ENCODE data around the gene RPS3.

Gene RPS3

DNA sequence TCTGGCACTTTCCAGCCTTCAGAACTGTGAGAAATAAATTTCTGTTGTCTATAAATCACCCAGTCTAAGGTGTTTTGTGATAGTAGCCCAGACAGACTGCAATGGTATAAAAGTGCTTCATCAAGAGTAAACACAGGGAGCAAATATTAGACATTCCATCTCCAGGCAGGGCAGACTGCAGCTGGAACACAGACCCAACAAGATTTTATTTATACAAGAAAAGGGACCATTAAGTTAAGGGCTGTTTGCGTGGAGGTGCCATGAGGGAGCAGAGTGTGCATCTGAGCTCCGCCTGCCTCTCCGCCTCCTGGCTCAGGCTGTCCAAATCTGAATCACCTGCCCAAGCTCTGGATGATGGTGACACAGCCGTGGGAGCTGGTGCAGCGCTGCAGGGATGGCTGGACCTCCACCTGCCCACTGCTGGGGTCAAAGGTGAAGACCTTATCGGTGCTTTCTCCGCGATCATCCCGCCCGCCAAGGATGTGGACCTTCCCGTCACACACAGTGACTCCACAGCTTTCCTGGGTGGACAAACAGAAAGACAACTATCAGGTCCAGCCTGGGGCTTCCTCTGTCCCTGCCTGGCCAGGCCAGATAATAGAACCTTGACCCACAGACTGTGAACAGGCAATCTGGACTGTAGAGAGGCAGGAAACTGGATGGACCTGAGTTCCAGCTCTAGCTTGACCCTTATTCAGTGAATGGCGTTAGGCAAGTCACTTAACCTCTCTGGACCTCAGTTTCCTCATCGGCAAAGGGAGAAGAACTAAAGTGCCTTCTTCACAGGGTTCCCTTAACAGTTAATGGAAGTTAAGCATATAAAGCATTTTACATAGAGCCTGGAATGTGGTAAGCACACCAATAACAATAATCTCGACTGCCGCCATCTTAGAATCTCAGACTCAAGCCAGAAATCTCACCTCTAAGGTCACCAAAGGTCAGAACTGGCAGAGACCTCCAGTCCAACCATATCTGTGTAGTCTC lies 23.2 kb downstream of the RPS3 start:
- Histone ChIP-seq H3K18ac (ENCODE audit: low read length) (no peak overlapping the region), H3K27ac (ENCODE audit: low read depth, low read length) (no peak overlapping the region), H3K23ac (ENCODE audit: low read length) (no peak overlapping the region), H3K4me2 (ENCODE audit: low read length) (no peak overlapping the region), H2BK120ac (ENCODE audit: low read depth, low read length) (no peak overlapping the region), H3K56ac (ENCODE audit: low read length) (no peak overlapping the region), H3K27me3 (ENCODE audit: insufficient read depth, low read length, poor library complexity) (no peaks in the 10 kb centered on the region), H2AK5ac (ENCODE audit: low read length) (no peak overlapping the region), H2BK15ac (replicated peaks; ENCODE audit: low read depth) (no peak overlapping the region), H3K9ac (ENCODE audit: low read length) (no peak overlapping the region), H3K36me3 (ENCODE audit: control insufficient read depth, insufficient read depth, low read length) (no peaks in the 10 kb centered on the region), H3K79me2 (ENCODE audit: control insufficient read depth, insufficient read depth, low read length) (no peaks in the 10 kb centered on the region), H3K4ac (ENCODE audit: low read depth, low read length) (no peak overlapping the region), H3K79me1 (ENCODE audit: low read length) (no peaks in the 10 kb centered on the region), H2BK5ac (ENCODE audit: low read length) (no peak overlapping the region), H3K4me3 (ENCODE audit: low read length) (no peak overlapping the region), H4K8ac (ENCODE audit: low read depth, low read length) (no peak overlapping the region), H4K5ac (ENCODE audit: low read length) (no peak overlapping the region), H3K4me1 (ENCODE audit: control insufficient read depth, low read depth, low read length) (peaks cover 2% of the 10 kb centered on the region)
- no peak for DNase-seq
- WGBS (ENCODE audit: extremely low coverage, insufficient coverage, low lambda C conversion rate) = no CpG with 5 or more reads among the region's 15 CpGs

DNA sequence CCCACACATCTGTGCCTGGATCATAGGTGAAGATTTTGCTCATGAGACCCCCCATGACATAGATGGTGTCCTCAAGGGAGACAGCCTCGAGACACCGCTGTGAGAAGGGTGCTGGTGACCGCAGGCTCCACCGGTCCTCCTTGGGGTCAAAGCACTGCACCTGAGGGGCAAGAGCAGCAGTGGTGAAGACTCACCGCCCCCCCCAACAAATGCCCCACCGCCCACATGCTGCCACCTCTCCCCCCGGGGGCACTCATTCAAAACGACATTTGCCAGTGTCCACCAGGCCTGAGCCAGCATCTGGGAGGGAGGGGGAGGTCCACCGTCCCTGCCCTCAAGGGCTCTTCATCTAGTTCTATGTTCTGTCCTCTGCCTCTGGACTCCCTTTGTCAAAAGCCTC lies 24.4 kb downstream of the RPS3 start:
- no peak overlapping the region for H2BK5ac ChIP-seq (ENCODE audit: low read length)
- DNase-seq = no peak
- H2AK5ac ChIP-seq (ENCODE audit: low read length) = no peak overlapping the region
- peaks cover 2% of the 10 kb centered on the region for H3K4me1 ChIP-seq (ENCODE audit: control insufficient read depth, low read depth, low read length)
- H3K23ac ChIP-seq (ENCODE audit: low read length) = no peak overlapping the region
- no peak overlapping the region for H3K9ac ChIP-seq (ENCODE audit: low read length)
- no peak overlapping the region for H2BK15ac ChIP-seq (replicated peaks; ENCODE audit: low read depth)
- H4K8ac ChIP-seq (ENCODE audit: low read depth, low read length) = no peak overlapping the region
- no peaks in the 10 kb centered on the region for H3K36me3 ChIP-seq (ENCODE audit: control insufficient read depth, insufficient read depth, low read length)
- H3K56ac ChIP-seq (ENCODE audit: low read length) = no peak overlapping the region
- H3K18ac ChIP-seq (ENCODE audit: low read length) = no peak overlapping the region
- H3K4me3 ChIP-seq (ENCODE audit: low read length) = no peak overlapping the region
- H2BK120ac ChIP-seq (ENCODE audit: low read depth, low read length) = no peak overlapping the region
- peaks cover under 1% of the 10 kb centered on the region for H3K27me3 ChIP-seq (ENCODE audit: insufficient read depth, low read length, poor library complexity)
- no CpG with 5 or more reads among the region's 9 CpGs for WGBS (ENCODE audit: extremely low coverage, insufficient coverage, low lambda C conversion rate)
- no peak overlapping the region for H3K4me2 ChIP-seq (ENCODE audit: low read length)
- H3K79me2 ChIP-seq (ENCODE audit: control insufficient read depth, insufficient read depth, low read length) = no peaks in the 10 kb centered on the region
- H3K79me1 ChIP-seq (ENCODE audit: low read length) = no peaks in the 10 kb centered on the region
- no peak overlapping the region for H3K27ac ChIP-seq (ENCODE audit: low read depth, low read length)
- no peak overlapping the region for H3K4ac ChIP-seq (ENCODE audit: low read depth, low read length)
- H4K5ac ChIP-seq (ENCODE audit: low read length) = no peak overlapping the region

- Histone ChIP-seq H2BK5ac (ENCODE audit: low read length) (no peak overlapping the region), H3K27me3 (ENCODE audit: insufficient read depth, low read length, poor library complexity) (peaks cover 7% of the 10 kb centered on the region), H3K4me1 (ENCODE audit: control insufficient read depth, low read depth, low read length) (peaks cover 2% of the 10 kb centered on the region), H2BK15ac (replicated peaks; ENCODE audit: low read depth) (no peak overlapping the region), H3K79me1 (ENCODE audit: low read length) (no peaks in the 10 kb centered on the region), H2BK120ac (ENCODE audit: low read depth, low read length) (no peak overlapping the region), H3K79me2 (ENCODE audit: control insufficient read depth, insufficient read depth, low read length) (no peaks in the 10 kb centered on the region), H3K18ac (ENCODE audit: low read length) (no peak overlapping the region), H4K5ac (ENCODE audit: low read length) (no peak overlapping the region), H2AK5ac (ENCODE audit: low read length) (no peak overlapping the region), H3K23ac (ENCODE audit: low read length) (no peak overlapping the region), H4K8ac (ENCODE audit: low read depth, low read length) (no peak overlapping the region), H3K9ac (ENCODE audit: low read length) (no peak overlapping the region), H3K4ac (ENCODE audit: low read depth, low read length) (no peak overlapping the region), H3K56ac (ENCODE audit: low read length) (no peak overlapping the region), H3K4me3 (ENCODE audit: low read length) (no peak overlapping the region), H3K36me3 (ENCODE audit: control insufficient read depth, insufficient read depth, low read length) (no peaks in the 10 kb centered on the region), H3K27ac (ENCODE audit: low read depth, low read length) (no peak overlapping the region), H3K4me2 (ENCODE audit: low read length) (no peak overlapping the region)
- DNase-seq = peak; percentile 71
- no CpG with 5 or more reads among the region's 1 CpG for WGBS (ENCODE audit: extremely low coverage, insufficient coverage, low lambda C conversion rate)
Measured at GRCh38 chr11:75424396-75424795, 25.1 kb downstream of the RPS3 start.

DNA sequence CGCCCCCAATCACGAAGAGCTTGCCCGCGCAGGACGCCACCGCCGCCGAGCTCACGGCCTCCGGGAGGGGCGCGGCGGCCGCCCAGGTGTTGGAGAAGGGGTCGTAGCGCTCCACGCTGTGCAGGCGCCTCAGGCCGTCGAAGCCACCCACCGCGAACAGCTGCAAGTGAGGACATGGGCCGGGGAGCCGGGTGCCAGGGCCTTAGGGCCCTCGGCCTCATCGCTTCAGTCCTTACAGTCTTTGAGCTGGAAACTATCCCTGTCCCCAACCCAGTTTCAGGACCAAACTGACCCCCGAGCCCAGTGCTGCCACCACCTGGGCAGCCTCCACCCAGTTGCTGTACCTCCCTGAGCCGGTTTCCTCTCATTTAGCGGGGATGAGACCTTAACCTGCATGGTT lies 26.1 kb downstream of the RPS3 start:
- H3K18ac ChIP-seq (ENCODE audit: low read length) = no peak overlapping the region
- H4K5ac ChIP-seq (ENCODE audit: low read length) = no peak overlapping the region
- peak overlapping the region; percentile 54 for H3K56ac ChIP-seq (ENCODE audit: low read length)
- H3K27ac ChIP-seq (ENCODE audit: low read depth, low read length) = no peak overlapping the region
- no peak overlapping the region for H2BK15ac ChIP-seq (replicated peaks; ENCODE audit: low read depth)
- peak; percentile 86 for DNase-seq
- no peak overlapping the region for H3K4me3 ChIP-seq (ENCODE audit: low read length)
- H2AK5ac ChIP-seq (ENCODE audit: low read length) = no peak overlapping the region
- H2BK120ac ChIP-seq (ENCODE audit: low read depth, low read length) = no peak overlapping the region
- H3K23ac ChIP-seq (ENCODE audit: low read length) = peak overlapping the region; percentile 15
- H3K79me1 ChIP-seq (ENCODE audit: low read length) = no peaks in the 10 kb centered on the region
- peaks cover 2% of the 10 kb centered on the region for H3K4me1 ChIP-seq (ENCODE audit: control insufficient read depth, low read depth, low read length)
- peak overlapping the region; percentile 55 for H3K9ac ChIP-seq (ENCODE audit: low read length)
- H4K8ac ChIP-seq (ENCODE audit: low read depth, low read length) = no peak overlapping the region
- no peak overlapping the region for H3K4ac ChIP-seq (ENCODE audit: low read depth, low read length)
- no peaks in the 10 kb centered on the region for H3K79me2 ChIP-seq (ENCODE audit: control insufficient read depth, insufficient read depth, low read length)
- WGBS (ENCODE audit: extremely low coverage, insufficient coverage, low lambda C conversion rate) = no CpG with 5 or more reads among the region's 29 CpGs
- peaks cover 13% of the 10 kb centered on the region for H3K27me3 ChIP-seq (ENCODE audit: insufficient read depth, low read length, poor library complexity)
- no peak overlapping the region for H2BK5ac ChIP-seq (ENCODE audit: low read length)
- peak overlapping the region; percentile 35 for H3K4me2 ChIP-seq (ENCODE audit: low read length)
- H3K36me3 ChIP-seq (ENCODE audit: control insufficient read depth, insufficient read depth, low read length) = no peaks in the 10 kb centered on the region

- Histone ChIP-seq H3K4me2 (ENCODE audit: low read length) (no peak overlapping the region), H2AK5ac (ENCODE audit: low read length) (no peak overlapping the region), H3K4me3 (ENCODE audit: low read length) (no peak overlapping the region), H3K4me1 (ENCODE audit: control insufficient read depth, low read depth, low read length) (peaks cover 4% of the 10 kb centered on the region), H3K4ac (ENCODE audit: low read depth, low read length) (no peak overlapping the region), H3K27ac (ENCODE audit: low read depth, low read length) (no peak overlapping the region), H3K56ac (ENCODE audit: low read length) (no peak overlapping the region), H2BK15ac (replicated peaks; ENCODE audit: low read depth) (no peak overlapping the region), H3K9ac (ENCODE audit: low read length) (no peak overlapping the region), H3K23ac (ENCODE audit: low read length) (no peak overlapping the region), H3K79me1 (ENCODE audit: low read length) (no peaks in the 10 kb centered on the region), H4K8ac (ENCODE audit: low read depth, low read length) (no peak overlapping the region), H4K5ac (ENCODE audit: low read length) (no peak overlapping the region), H3K36me3 (ENCODE audit: control insufficient read depth, insufficient read depth, low read length) (no peaks in the 10 kb centered on the region), H3K18ac (ENCODE audit: low read length) (no peak overlapping the region), H3K79me2 (ENCODE audit: control insufficient read depth, insufficient read depth, low read length) (no peaks in the 10 kb centered on the region), H2BK5ac (ENCODE audit: low read length) (no peak overlapping the region), H3K27me3 (ENCODE audit: insufficient read depth, low read length, poor library complexity) (peaks cover 26% of the 10 kb centered on the region), H2BK120ac (ENCODE audit: low read depth, low read length) (no peak overlapping the region)
- no CpG with 5 or more reads among the region's 5 CpGs for WGBS (ENCODE audit: extremely low coverage, insufficient coverage, low lambda C conversion rate)
- no peak for DNase-seq
Measured at GRCh38 chr11:75426720-75427086, 27.4 kb downstream of the RPS3 start.

GRCh38 chr11:75427181-75427580 lies 27.9 kb downstream of the RPS3 start:
- H3K27ac ChIP-seq (ENCODE audit: low read depth, low read length) = no peak overlapping the region
- H3K4me3 ChIP-seq (ENCODE audit: low read length) = no peak overlapping the region
- no peak overlapping the region for H3K56ac ChIP-seq (ENCODE audit: low read length)
- DNase-seq = no peak
- H3K79me1 ChIP-seq (ENCODE audit: low read length) = no peaks in the 10 kb centered on the region
- H2BK5ac ChIP-seq (ENCODE audit: low read length) = no peak overlapping the region
- peaks cover 28% of the 10 kb centered on the region for H3K27me3 ChIP-seq (ENCODE audit: insufficient read depth, low read length, poor library complexity)
- H2AK5ac ChIP-seq (ENCODE audit: low read length) = no peak overlapping the region
- H3K4ac ChIP-seq (ENCODE audit: low read depth, low read length) = no peak overlapping the region
- H4K5ac ChIP-seq (ENCODE audit: low read length) = no peak overlapping the region
- H2BK120ac ChIP-seq (ENCODE audit: low read depth, low read length) = no peak overlapping the region
- H3K18ac ChIP-seq (ENCODE audit: low read length) = no peak overlapping the region
- H3K79me2 ChIP-seq (ENCODE audit: control insufficient read depth, insufficient read depth, low read length) = no peaks in the 10 kb centered on the region
- H3K9ac ChIP-seq (ENCODE audit: low read length) = no peak overlapping the region
- H3K36me3 ChIP-seq (ENCODE audit: control insufficient read depth, insufficient read depth, low read length) = no peaks in the 10 kb centered on the region
- peaks cover 4% of the 10 kb centered on the region for H3K4me1 ChIP-seq (ENCODE audit: control insufficient read depth, low read depth, low read length)
- no peak overlapping the region for H3K23ac ChIP-seq (ENCODE audit: low read length)
- no peak overlapping the region for H2BK15ac ChIP-seq (replicated peaks; ENCODE audit: low read depth)
- no peak overlapping the region for H4K8ac ChIP-seq (ENCODE audit: low read depth, low read length)
- H3K4me2 ChIP-seq (ENCODE audit: low read length) = no peak overlapping the region
